Left ventricle myocardium inferior (tissue), 1 donor: ENCODE results near the gene PHYKPL. TPM values are rescaled to one million over a fixed set of nuclear protein-coding genes. Genes with fewer than 3 reads are reported as not detected.
"Not testable (repeated sequence)": the region's sequence is repeated elsewhere in the genome, so short reads cannot be mapped to it uniquely, and the experiment has no call there.

ENCODE experiments used
- DNase-seq: peaks from one replicate; pipeline ENCODE4 v3.0.0-alpha.2; 2020
- H3K27ac ChIP-seq: fragments of 200-600 bp; replicated peaks from 2 replicates; pipeline ENCODE4 v1.8.0; 2021
- H3K27me3 ChIP-seq: fragments of 200-600 bp; 2 replicates; pipeline ENCODE4 v1.8.0; 2021; ENCODE audit warnings: low read depth
- H3K36me3 ChIP-seq: fragments of 200-600 bp; 2 replicates; pipeline ENCODE4 v1.8.0; 2021
- H3K4me1 ChIP-seq: fragments of 200-600 bp; 2 replicates; pipeline ENCODE4 v1.8.0; 2021
- H3K4me3 ChIP-seq: fragments of 200-600 bp; 2 replicates; pipeline ENCODE4 v1.8.0; 2021; ENCODE audit warnings: mild to moderate bottlenecking, moderate library complexity
- H3K9me3 ChIP-seq: fragments of 200-600 bp; replicated peaks from 2 replicates; pipeline ENCODE4 v1.8.0; 2021
- CTCF ChIP-seq: fragments of 200-600 bp; IDR thresholded peaks from 2 replicates; pipeline ENCODE4 v1.8.0; 2021; ENCODE audit warnings: antibody characterized with exemption, mild to moderate bottlenecking, borderline replicate concordance
- intact Hi-C: fragments of 100-400 bp; cut with micrococcal nuclease; formaldehyde crosslinking; loops from one replicate; pipeline ENCODE4 v1.11.0; 2022
- total RNA-seq: library from RNA; stranded (reverse); fragmentation: NEBNext Ultra II Directional; extraction: Animal tissue kit (Norgen Biotek cat#: 25700); gene quantifications from one replicate; pipeline ENCODE4 v1.2.1, GENCODE V29; 2021
- donor health status: DM: no; HTN: yes; CAD: no; lungs with severe emphysema.

The PHYKPL gene
- total RNA-seq, 1 donor from 2014 or later: 34.0 TPM

DNA sequence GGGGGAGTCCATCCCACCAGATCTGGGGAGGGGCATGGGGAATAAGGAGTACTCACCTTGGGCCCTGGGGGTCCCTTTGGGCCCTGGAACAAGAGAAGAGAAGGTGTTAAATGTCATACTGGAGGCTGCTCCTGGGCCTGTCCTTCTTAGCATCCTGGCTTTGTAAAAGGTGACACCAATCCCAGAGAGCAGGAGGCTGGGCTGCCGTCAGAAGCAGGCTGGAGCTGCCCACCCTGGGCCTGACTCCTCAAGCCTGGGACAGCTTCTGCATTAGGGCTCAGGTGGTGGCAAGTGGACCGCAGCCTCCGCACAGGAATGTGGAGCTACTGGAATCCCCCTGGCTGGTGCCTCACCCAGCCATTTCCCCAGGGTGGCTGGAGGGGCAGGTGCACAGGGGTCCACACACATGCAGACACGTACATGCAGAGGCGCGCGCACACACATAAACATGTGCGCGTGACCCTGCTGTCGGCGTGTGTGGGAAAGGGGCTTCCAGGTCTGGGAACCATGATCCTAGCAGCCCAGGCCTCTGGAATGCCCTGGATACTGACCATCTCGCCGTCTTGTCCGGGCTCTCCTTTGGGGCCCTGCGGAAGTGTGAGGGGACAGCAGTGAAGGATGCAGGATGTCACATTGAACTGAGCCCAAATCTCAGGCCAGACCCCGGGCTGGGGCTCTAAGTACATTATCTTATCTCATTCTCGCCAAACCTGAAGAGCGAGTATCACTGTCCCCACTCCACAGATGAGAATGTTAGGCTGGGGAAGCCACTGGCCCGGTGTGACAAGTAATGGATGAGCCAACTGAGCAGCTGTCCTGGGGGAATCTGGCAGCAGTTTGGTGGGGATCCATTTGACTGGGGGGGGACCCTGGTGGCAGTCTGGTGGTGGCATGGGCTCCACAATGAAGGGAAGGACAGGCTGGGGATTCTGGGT lies 29.3 kb upstream of the PHYKPL start:
- Histone ChIP-seq H3K36me3 (no peaks in the 10 kb centered on the region), H3K27me3 (no peaks in the 10 kb centered on the region), H3K4me1 (peaks cover 5% of the 10 kb centered on the region), H3K4me3 (no peak overlapping the region), H3K27ac (no peak overlapping the region), H3K9me3 (no peaks in the 10 kb centered on the region)
- no peak for DNase-seq
- TF ChIP-seq CTCF: no peak
- intact Hi-C loops: no loop called here

DNA sequence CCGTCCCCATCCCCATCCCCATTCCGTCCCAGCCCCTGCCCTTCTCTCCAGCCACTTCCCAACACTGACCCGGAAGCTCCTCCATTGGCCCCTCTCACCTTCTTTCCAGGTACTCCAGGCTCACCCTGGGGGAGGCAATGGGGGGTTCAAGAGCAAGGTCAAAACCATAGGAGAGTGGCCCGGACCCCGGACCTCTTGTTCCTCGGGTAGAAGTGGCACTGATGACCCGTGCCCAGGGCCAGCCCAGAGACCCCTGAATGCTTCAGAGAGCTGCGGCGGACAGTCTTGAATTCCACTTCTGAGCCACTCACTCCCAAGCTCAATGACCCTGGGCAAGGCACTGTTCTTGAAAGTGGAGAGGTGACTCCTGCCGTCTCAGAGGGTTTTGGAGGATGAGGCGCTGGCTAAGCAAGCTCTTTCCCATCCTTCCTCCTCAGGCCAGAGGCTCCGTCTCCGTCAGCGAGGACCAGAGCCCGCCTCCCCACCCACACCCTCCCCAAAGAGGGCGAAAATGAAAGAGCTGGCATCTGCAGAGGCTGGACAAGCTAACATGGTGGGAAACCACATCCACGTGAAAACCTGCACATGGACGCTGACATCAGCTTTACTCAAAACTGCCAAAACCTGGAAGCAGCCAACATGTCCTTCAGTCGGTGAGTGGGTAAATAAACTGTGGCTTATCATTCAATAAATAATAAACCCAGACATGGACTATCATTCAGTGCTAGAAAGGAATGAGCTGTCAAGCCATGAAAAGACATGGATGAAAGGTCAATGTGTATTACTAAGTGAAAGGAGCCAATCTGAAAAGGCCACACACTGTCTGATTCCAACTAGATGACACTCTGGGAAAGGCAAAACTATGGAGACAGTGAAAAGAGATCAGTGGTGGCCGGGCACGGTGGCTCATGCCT lies 27.3 kb upstream of the PHYKPL start:
- Histone ChIP-seq H3K27me3 (no peaks in the 10 kb centered on the region), H3K27ac (no peak overlapping the region), H3K4me1 (no peaks in the 10 kb centered on the region), H3K4me3 (no peak overlapping the region), H3K9me3 (no peaks in the 10 kb centered on the region), H3K36me3 (no peaks in the 10 kb centered on the region)
- DNase-seq: no peak
- TF ChIP-seq CTCF: no peak
- intact Hi-C loops: no loop called here

DNA sequence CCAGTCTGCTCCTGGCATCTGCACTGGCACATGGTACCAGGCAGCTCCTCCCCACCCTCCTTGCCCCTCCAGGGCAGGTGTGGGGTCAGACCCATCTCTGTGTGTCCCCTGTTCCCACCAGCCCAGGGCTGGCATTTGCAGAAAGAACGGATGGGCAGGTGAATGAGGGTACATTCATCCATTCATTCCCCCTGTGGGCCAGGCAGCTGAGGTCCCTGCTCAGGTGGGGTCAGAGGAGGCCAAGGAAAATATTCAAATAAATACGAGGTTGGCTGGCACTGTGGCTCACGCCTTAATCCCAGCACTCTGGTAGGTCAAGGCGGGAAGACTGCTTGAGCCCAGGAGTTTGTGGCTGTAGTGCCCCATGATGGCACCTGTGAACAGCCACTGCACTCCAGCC lies 25.0 kb upstream of the PHYKPL start:
- no peak for TF ChIP-seq CTCF
- intact Hi-C loops: no loop called here
- Histone ChIP-seq H3K9me3 (no peaks in the 10 kb centered on the region), H3K27me3 (no peaks in the 10 kb centered on the region), H3K4me1 (no peaks in the 10 kb centered on the region), H3K27ac (no peak overlapping the region), H3K4me3 (no peak overlapping the region), H3K36me3 (no peaks in the 10 kb centered on the region)
- DNase-seq: no peak

DNA sequence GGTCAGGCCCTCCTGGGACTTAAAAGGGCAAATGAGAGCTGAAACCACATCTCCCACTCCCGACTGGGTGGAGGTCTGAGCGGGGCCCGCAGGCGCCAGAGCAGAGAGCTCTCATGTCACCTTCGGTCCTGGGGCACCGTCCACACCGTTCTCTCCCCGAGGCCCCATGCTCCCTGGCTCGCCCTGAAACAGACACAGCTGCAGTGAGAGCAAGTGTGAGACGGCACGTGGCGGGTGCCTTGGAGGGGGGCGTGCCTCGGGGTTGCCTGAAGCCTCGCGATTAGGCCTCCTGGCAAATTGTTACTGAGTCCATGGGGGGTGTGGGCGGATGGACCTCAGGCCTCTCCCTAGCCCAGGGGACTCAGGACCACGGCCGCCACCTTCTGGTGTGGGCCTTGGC lies 24.1 kb upstream of the PHYKPL start:
- TF ChIP-seq CTCF: no peak
- intact Hi-C loops: no loop called here
- DNase-seq: no peak

DNA sequence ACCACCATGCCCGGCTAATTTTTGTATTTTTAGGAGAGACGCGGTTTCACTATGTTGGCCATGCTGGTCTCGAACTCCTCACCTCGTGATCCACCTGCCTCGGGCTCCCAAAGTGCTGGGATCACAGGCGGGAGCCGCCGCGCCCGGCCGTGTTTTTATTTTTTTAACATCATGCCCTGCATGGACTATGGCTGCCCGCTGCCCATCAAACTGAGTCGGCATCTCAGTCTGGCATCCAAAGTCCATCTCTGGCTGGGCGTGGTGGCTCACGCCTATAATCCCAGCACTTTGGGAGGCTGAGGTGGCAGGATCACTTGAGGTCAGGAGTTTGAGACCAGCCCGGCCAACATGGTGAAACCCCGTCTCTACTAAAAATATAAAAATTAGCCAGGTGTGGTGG lies 21.0 kb upstream of the PHYKPL start:
- peaks cover 16% of the 10 kb centered on the region for H3K4me1 ChIP-seq
- DNase-seq, H3K36me3 ChIP-seq, H3K9me3 ChIP-seq, H3K27ac ChIP-seq, intact Hi-C loops, H3K27me3 ChIP-seq, H3K4me3 ChIP-seq: not testable (repeated sequence)

More for the DNA sequence above, 24.1 kb upstream of the PHYKPL start:
- no peaks in the 10 kb centered on the region for H3K36me3 ChIP-seq
- H3K27me3 ChIP-seq: no peaks in the 10 kb centered on the region
- H3K4me1 ChIP-seq: no peaks in the 10 kb centered on the region
- no peak overlapping the region for H3K4me3 ChIP-seq
- H3K9me3 ChIP-seq: no peaks in the 10 kb centered on the region
- H3K27ac ChIP-seq: no peak overlapping the region
